Endodermal cell (in vitro differentiated cells): ENCODE results near the gene DLG2. TPM values are rescaled to one million over a fixed set of nuclear protein-coding genes. Genes with fewer than 3 reads are reported as not detected.

Experiments
- DNase-seq: peaks from one replicate; pipeline ENCODE4 v3.0.0-alpha.2; 2017
- H3K27ac ChIP-seq: 2 replicates; pipeline ENCODE4 v1.5.1; 2013; ENCODE audit warnings: mild to moderate bottlenecking, low read depth, low read length, moderate library complexity
- H3K27me3 ChIP-seq: 2 replicates; pipeline ENCODE4 v1.6.1; 2013; ENCODE audit warnings: mild to moderate bottlenecking, low read length, moderate library complexity; ENCODE audit not compliant: insufficient read depth, control insufficient read depth, poor library complexity, severe bottlenecking
- H3K36me3 ChIP-seq: 2 replicates; pipeline ENCODE4 v1.7.0; 2013; ENCODE audit warnings: mild to moderate bottlenecking, low read length, moderate library complexity; ENCODE audit not compliant: control insufficient read depth, insufficient read depth
- H3K4me1 ChIP-seq: one replicate; pipeline ENCODE4 v1.7.0; 2013; ENCODE audit warnings: low read length; ENCODE audit not compliant: control insufficient read depth, insufficient read depth
- H3K4me3 ChIP-seq: 2 replicates; pipeline ENCODE4 v1.5.1; 2013; ENCODE audit warnings: mild to moderate bottlenecking, low read length, moderate library complexity
- H3K9ac ChIP-seq: 2 replicates; pipeline ENCODE4 v1.6.1; 2013; ENCODE audit warnings: mild to moderate bottlenecking, low read length, moderate library complexity; ENCODE audit not compliant: poor library complexity, severe bottlenecking; ENCODE audit errors: extremely low read depth
- H3K9me3 ChIP-seq: 2 replicates; pipeline ENCODE4 v1.6.1; 2013; ENCODE audit warnings: mild to moderate bottlenecking, low read length, moderate library complexity; ENCODE audit not compliant: control insufficient read depth
- H3K27ac Mint-ChIP-seq: 2 replicates; pipeline ENCODE4 v1.8.0; 2020; ENCODE audit warnings: mixed read lengths
- H3K27me3 Mint-ChIP-seq: 2 replicates; pipeline ENCODE4 v1.8.0; 2021; ENCODE audit warnings: mild to moderate bottlenecking, mixed read lengths; ENCODE audit not compliant: insufficient read depth
- H3K36me3 Mint-ChIP-seq: 2 replicates; pipeline ENCODE4 v1.8.0; 2020; ENCODE audit warnings: low read depth, mixed read lengths
- H3K4me1 Mint-ChIP-seq: 2 replicates; pipeline ENCODE4 v1.8.0; 2020; ENCODE audit warnings: mixed read lengths
- H3K4me3 Mint-ChIP-seq: 2 replicates; pipeline ENCODE4 v1.8.0; 2020; ENCODE audit warnings: mild to moderate bottlenecking, moderate library complexity, mixed read lengths
- H3K9me3 Mint-ChIP-seq: 2 replicates; pipeline ENCODE4 v1.8.0; 2020; ENCODE audit warnings: mild to moderate bottlenecking, mixed read lengths
- CTCF ChIP-seq: fragments of 200-600 bp; sonication (generic); conservative IDR thresholded peaks from 2 replicates; pipeline ENCODE4 v1.5.0; 2021; ENCODE audit warnings: antibody characterized with exemption, mild to moderate bottlenecking
- WGBS, 2 experiments: methylation state at CpG; one replicate each; pipeline versions ENCODE4 v1.1.5 to v1.1.7; 2013; ENCODE audit warnings: missing lambda C conversion rate in 2 of 2, mixed read lengths in 1 of 2; ENCODE audit not compliant: insufficient coverage in 1 of 2, insufficient read length in 1 of 2; 5-methylcytosine and 5-hydroxymethylcytosine counted together
- total RNA-seq, 2 donors: library from RNA; stranded (reverse); fragmentation: NEBNext Ultra II Directional in 1 of 2; extraction: Animal tissue kit (Norgen Biotek cat#: 25700) in 1 of 2; gene quantifications; 2 replicates in 1 of 2; 3 replicates in 1 of 2; pipeline ENCODE4 v1.2.1, GENCODE V29; 2021

The DLG2 gene
- total RNA-seq, 2 donors from 2014 or later, result 9.6 to 10.6 TPM

GRCh38 chr11:84800755-84801346 is 826.3 kb downstream of the DLG2 start:
- H3K9me3 ChIP-seq, result peaks cover 6% of the 10 kb centered on the region
- Mint-ChIP-seq H3K27me3 (no peaks in the 10 kb centered on the region), H3K4me3 (no peak overlapping the region), H3K4me1 (no peaks in the 10 kb centered on the region), H3K9me3 (peaks cover 8% of the 10 kb centered on the region), H3K36me3 (no peaks in the 10 kb centered on the region), H3K27ac (no peak overlapping the region)
- 93 to 99% methylated on average over 5 to 6 of the region's 8 CpGs for WGBS, 2 experiments
- no peaks in the 10 kb centered on the region for H3K27me3 ChIP-seq
- no peak overlapping the region for H3K9ac ChIP-seq
- no peaks in the 10 kb centered on the region for H3K36me3 ChIP-seq
- H3K4me3 ChIP-seq, result no peak overlapping the region
- no peak for DNase-seq
- no peak overlapping the region for H3K27ac ChIP-seq
- no peaks in the 10 kb centered on the region for H3K4me1 ChIP-seq
- TF ChIP-seq CTCF, result peak; percentile 71

- Mint-ChIP-seq H3K4me1 (no peaks in the 10 kb centered on the region), H3K4me3 (no peak overlapping the region), H3K9me3 (no peaks in the 10 kb centered on the region), H3K27ac (no peak overlapping the region), H3K27me3 (no peaks in the 10 kb centered on the region), H3K36me3 (no peaks in the 10 kb centered on the region)
- H3K27me3 ChIP-seq, result no peaks in the 10 kb centered on the region
- no peaks in the 10 kb centered on the region for H3K4me1 ChIP-seq
- H3K36me3 ChIP-seq, result no peaks in the 10 kb centered on the region
- 93 to 100% methylated on average over 2 of the region's 3 CpGs for WGBS, 2 experiments
- no peak for TF ChIP-seq CTCF
- no peaks in the 10 kb centered on the region for H3K9me3 ChIP-seq
- H3K4me3 ChIP-seq, result no peak overlapping the region
- no peak for DNase-seq
- H3K9ac ChIP-seq, result no peak overlapping the region
- H3K27ac ChIP-seq, result no peak overlapping the region
Observed at GRCh38 chr11:84799112-84799511, 828.0 kb downstream of the DLG2 start.

- Mint-ChIP-seq H3K4me1 (no peaks in the 10 kb centered on the region), H3K4me3 (no peak overlapping the region), H3K9me3 (no peaks in the 10 kb centered on the region), H3K36me3 (no peaks in the 10 kb centered on the region), H3K27me3 (no peaks in the 10 kb centered on the region), H3K27ac (no peak overlapping the region)
- DNase-seq, result no peak
- Histone ChIP-seq H3K36me3 (no peaks in the 10 kb centered on the region), H3K27me3 (no peaks in the 10 kb centered on the region), H3K27ac (no peak overlapping the region), H3K9ac (no peak overlapping the region), H3K4me3 (no peak overlapping the region), H3K4me1 (no peaks in the 10 kb centered on the region), H3K9me3 (no peaks in the 10 kb centered on the region)
- no peak for TF ChIP-seq CTCF
- WGBS, 2 experiments, result 91 to 100% methylated on average over 3 to 8 of the region's 8 CpGs
Observed at GRCh38 chr11:84795698-84796097, 831.4 kb downstream of the DLG2 start.
